Measurements from ENCODE around the gene WDFY4.

WDFY4 gene

GRCh38 chr10:48779077-48779476, 94.4 kb downstream of the WDFY4 start:
- no peak overlapping the region for H3K23ac ChIP-seq (ENCODE audit: low read length in 2 of 2)
- no peak overlapping the region for H3K4ac ChIP-seq (ENCODE audit: low read depth in 1 of 2, low read length in 2 of 2)
- H3K9ac ChIP-seq (ENCODE audit: low read length), result no peak overlapping the region
- H4K91ac ChIP-seq (ENCODE audit: low read length), result no peak overlapping the region
- no peak overlapping the region for H4K8ac ChIP-seq (ENCODE audit: low read length)
- no peak overlapping the region for H3K4me2 ChIP-seq (ENCODE audit: low read length, poor library complexity, severe bottlenecking)
- no peak overlapping the region for H2BK12ac ChIP-seq (ENCODE audit: low read length in 2 of 2)
- no peak for DNase-seq
- no peaks in the 10 kb centered on the region for H3K36me3 ChIP-seq (ENCODE audit: control insufficient read depth in 1 of 2, insufficient read depth in 2 of 2, low read depth in 1 of 2, low read length in 2 of 2)
- H2BK120ac ChIP-seq (ENCODE audit: low read depth, low read length), result no peak overlapping the region
- H3K27ac ChIP-seq (ENCODE audit: low read length, poor library complexity, severe bottlenecking), result no peak overlapping the region
- no peaks in the 10 kb centered on the region for H3K9me3 ChIP-seq (ENCODE audit: control insufficient read depth, low read length)
- H3K4me3 ChIP-seq (ENCODE audit: insufficient read depth in 1 of 2, low read depth in 1 of 2, low read length in 2 of 2), result no peak overlapping the region
- no peaks in the 10 kb centered on the region for H3K79me1 ChIP-seq (replicated peaks; ENCODE audit: low read length, poor library complexity, severe bottlenecking)
- peaks cover 4 to 38% of the 10 kb centered on the region in 2 experiments for H3K27me3 ChIP-seq (ENCODE audit: control insufficient read depth in 1 of 2, insufficient read depth in 1 of 2, low read length in 2 of 2)
- H3K18ac ChIP-seq (ENCODE audit: low read depth in 1 of 2, low read length in 2 of 2), result no peak overlapping the region
- H2AFZ ChIP-seq (ENCODE audit: low read depth, low read length), result no peak overlapping the region
- H2BK15ac ChIP-seq (ENCODE audit: low read depth, poor library complexity, severe bottlenecking), result no peak overlapping the region
- WGBS, result 80% methylated on average over 5 of the region's 5 CpGs
- no peak overlapping the region for H3K14ac ChIP-seq (ENCODE audit: low read length in 2 of 2)
- no peak overlapping the region for H2BK5ac ChIP-seq (ENCODE audit: low read depth, low read length, poor library complexity, severe bottlenecking)
- H3K4me1 ChIP-seq (ENCODE audit: control insufficient read depth, insufficient read depth, low read depth, low read length), result no peaks in the 10 kb centered on the region
- H2AK5ac ChIP-seq (ENCODE audit: low read length, severe bottlenecking), result no peak overlapping the region

DNA sequence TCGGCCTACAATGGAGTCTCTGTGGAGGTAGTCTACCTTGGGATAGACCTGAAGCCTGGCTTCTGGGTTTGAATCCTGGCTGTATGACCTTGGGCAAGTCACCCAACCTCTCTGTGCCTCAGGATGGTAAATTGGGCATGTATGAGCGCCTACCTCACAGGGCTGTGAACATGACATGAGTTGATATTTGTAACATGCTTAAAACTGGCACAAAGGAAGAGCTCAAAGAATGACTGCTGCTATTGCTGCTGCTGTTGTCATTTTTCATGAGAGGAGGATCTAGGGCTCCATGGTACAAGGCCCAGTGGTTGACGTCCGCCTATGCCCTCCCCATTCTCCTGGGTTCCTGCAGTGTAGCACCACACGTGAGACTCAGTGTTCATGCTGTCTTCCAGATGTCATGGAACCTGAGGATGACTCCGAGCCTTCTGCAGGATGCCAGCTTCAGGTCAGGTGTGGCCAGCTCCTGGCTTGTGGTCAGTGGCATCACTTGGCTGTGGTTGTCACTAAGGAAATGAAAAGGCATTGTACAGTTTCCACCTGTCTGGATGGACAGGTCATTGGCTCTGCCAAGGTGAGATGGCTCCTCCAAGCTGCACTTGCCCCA, 95.0 kb downstream of the WDFY4 start:
- Histone ChIP-seq H3K23ac (ENCODE audit: low read length in 2 of 2) (no peak overlapping the region), H3K4me1 (ENCODE audit: control insufficient read depth, insufficient read depth, low read depth, low read length) (no peaks in the 10 kb centered on the region), H3K4me3 (ENCODE audit: insufficient read depth in 1 of 2, low read depth in 1 of 2, low read length in 2 of 2) (no peak overlapping the region), H2BK12ac (ENCODE audit: low read length in 2 of 2) (no peak overlapping the region), H3K4ac (ENCODE audit: low read depth in 1 of 2, low read length in 2 of 2) (no peak overlapping the region), H3K18ac (ENCODE audit: low read depth in 1 of 2, low read length in 2 of 2) (no peak overlapping the region), H3K36me3 (ENCODE audit: control insufficient read depth in 1 of 2, insufficient read depth in 2 of 2, low read depth in 1 of 2, low read length in 2 of 2) (no peaks in the 10 kb centered on the region), H4K8ac (ENCODE audit: low read length) (no peak overlapping the region), H2BK120ac (ENCODE audit: low read depth, low read length) (no peak overlapping the region), H3K9ac (ENCODE audit: low read length) (no peak overlapping the region), H3K9me3 (ENCODE audit: control insufficient read depth, low read length) (no peaks in the 10 kb centered on the region), H2AFZ (ENCODE audit: low read depth, low read length) (no peak overlapping the region), H3K27me3 (ENCODE audit: control insufficient read depth in 1 of 2, insufficient read depth in 1 of 2, low read length in 2 of 2) (peaks cover 4 to 38% of the 10 kb centered on the region in 2 experiments), H2AK5ac (ENCODE audit: low read length, severe bottlenecking) (no peak overlapping the region), H4K91ac (ENCODE audit: low read length) (no peak overlapping the region), H3K4me2 (ENCODE audit: low read length, poor library complexity, severe bottlenecking) (no peak overlapping the region), H3K79me1 (replicated peaks; ENCODE audit: low read length, poor library complexity, severe bottlenecking) (no peaks in the 10 kb centered on the region), H2BK15ac (ENCODE audit: low read depth, poor library complexity, severe bottlenecking) (no peak overlapping the region), H3K27ac (ENCODE audit: low read length, poor library complexity, severe bottlenecking) (no peak overlapping the region), H2BK5ac (ENCODE audit: low read depth, low read length, poor library complexity, severe bottlenecking) (no peak overlapping the region), H3K14ac (ENCODE audit: low read length in 2 of 2) (peak overlapping the region in 1 of 2 experiments; percentile 6)
- WGBS, result 79% methylated on average over 6 of the region's 6 CpGs
- DNase-seq, result no peak

DNA sequence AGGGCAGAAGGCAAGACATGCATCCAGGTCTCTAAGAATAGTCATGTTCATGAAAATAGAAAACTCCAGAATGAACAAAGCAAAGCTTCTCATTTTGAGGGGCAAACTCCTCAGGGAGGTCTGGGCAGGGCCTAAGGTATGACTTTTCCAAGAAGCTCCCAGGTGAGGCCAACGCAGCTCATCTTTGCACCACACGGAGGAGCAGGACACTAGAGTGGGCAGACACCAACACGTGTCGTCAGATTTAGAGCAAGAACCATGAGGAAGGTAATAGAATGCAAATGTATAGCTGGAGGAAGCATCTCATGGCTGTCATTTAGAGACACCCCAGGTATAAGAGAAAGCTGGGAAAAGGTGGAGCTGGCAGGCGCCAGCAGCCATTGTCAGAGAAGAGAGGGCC, 95.7 kb downstream of the WDFY4 start:
- Histone ChIP-seq H2BK12ac (ENCODE audit: low read length in 2 of 2) (no peak overlapping the region), H3K4me2 (ENCODE audit: low read length, poor library complexity, severe bottlenecking) (no peak overlapping the region), H3K9me3 (ENCODE audit: control insufficient read depth, low read length) (no peaks in the 10 kb centered on the region), H4K91ac (ENCODE audit: low read length) (no peak overlapping the region), H3K9ac (ENCODE audit: low read length) (no peak overlapping the region), H3K14ac (ENCODE audit: low read length in 2 of 2) (no peak overlapping the region), H3K79me1 (replicated peaks; ENCODE audit: low read length, poor library complexity, severe bottlenecking) (no peaks in the 10 kb centered on the region), H3K4me3 (ENCODE audit: insufficient read depth in 1 of 2, low read depth in 1 of 2, low read length in 2 of 2) (no peak overlapping the region), H3K27me3 (ENCODE audit: control insufficient read depth in 1 of 2, insufficient read depth in 1 of 2, low read length in 2 of 2) (peaks cover 4 to 37% of the 10 kb centered on the region in 2 experiments), H2BK15ac (ENCODE audit: low read depth, poor library complexity, severe bottlenecking) (no peak overlapping the region), H3K36me3 (ENCODE audit: control insufficient read depth in 1 of 2, insufficient read depth in 2 of 2, low read depth in 1 of 2, low read length in 2 of 2) (no peaks in the 10 kb centered on the region), H4K8ac (ENCODE audit: low read length) (no peak overlapping the region), H3K23ac (ENCODE audit: low read length in 2 of 2) (no peak overlapping the region), H3K27ac (ENCODE audit: low read length, poor library complexity, severe bottlenecking) (no peak overlapping the region), H3K18ac (ENCODE audit: low read depth in 1 of 2, low read length in 2 of 2) (no peak overlapping the region), H2AFZ (ENCODE audit: low read depth, low read length) (no peak overlapping the region), H3K4me1 (ENCODE audit: control insufficient read depth, insufficient read depth, low read depth, low read length) (no peaks in the 10 kb centered on the region), H2BK5ac (ENCODE audit: low read depth, low read length, poor library complexity, severe bottlenecking) (no peak overlapping the region), H2AK5ac (ENCODE audit: low read length, severe bottlenecking) (no peak overlapping the region), H3K4ac (ENCODE audit: low read depth in 1 of 2, low read length in 2 of 2) (no peak overlapping the region), H2BK120ac (ENCODE audit: low read depth, low read length) (no peak overlapping the region)
- no peak for DNase-seq
- WGBS, result 84% methylated on average over 5 of the region's 5 CpGs

GRCh38 chr10:48782386-48782785, 97.7 kb downstream of the WDFY4 start:
- Histone ChIP-seq H3K27ac (ENCODE audit: low read length, poor library complexity, severe bottlenecking) (no peak overlapping the region), H3K4ac (ENCODE audit: low read depth in 1 of 2, low read length in 2 of 2) (no peak overlapping the region), H4K91ac (ENCODE audit: low read length) (no peak overlapping the region), H3K79me1 (replicated peaks; ENCODE audit: low read length, poor library complexity, severe bottlenecking) (no peaks in the 10 kb centered on the region), H2BK5ac (ENCODE audit: low read depth, low read length, poor library complexity, severe bottlenecking) (no peak overlapping the region), H3K14ac (ENCODE audit: low read length in 2 of 2) (no peak overlapping the region), H3K9me3 (ENCODE audit: control insufficient read depth, low read length) (no peaks in the 10 kb centered on the region), H3K4me3 (ENCODE audit: insufficient read depth in 1 of 2, low read depth in 1 of 2, low read length in 2 of 2) (no peak overlapping the region), H3K23ac (ENCODE audit: low read length in 2 of 2) (no peak overlapping the region), H2BK120ac (ENCODE audit: low read depth, low read length) (no peak overlapping the region), H3K4me2 (ENCODE audit: low read length, poor library complexity, severe bottlenecking) (no peak overlapping the region), H2AFZ (ENCODE audit: low read depth, low read length) (no peak overlapping the region), H3K18ac (ENCODE audit: low read depth in 1 of 2, low read length in 2 of 2) (no peak overlapping the region), H3K4me1 (ENCODE audit: control insufficient read depth, insufficient read depth, low read depth, low read length) (no peaks in the 10 kb centered on the region), H2AK5ac (ENCODE audit: low read length, severe bottlenecking) (no peak overlapping the region), H3K9ac (ENCODE audit: low read length) (no peak overlapping the region), H2BK12ac (ENCODE audit: low read length in 2 of 2) (no peak overlapping the region), H3K36me3 (ENCODE audit: control insufficient read depth in 1 of 2, insufficient read depth in 2 of 2, low read depth in 1 of 2, low read length in 2 of 2) (no peaks in the 10 kb centered on the region), H4K8ac (ENCODE audit: low read length) (peak overlapping the region; percentile 4), H2BK15ac (ENCODE audit: low read depth, poor library complexity, severe bottlenecking) (no peak overlapping the region), H3K27me3 (ENCODE audit: control insufficient read depth in 1 of 2, insufficient read depth in 1 of 2, low read length in 2 of 2) (peaks cover 4 to 19% of the 10 kb centered on the region in 2 experiments)
- 83% methylated on average over 2 of the region's 2 CpGs for WGBS
- DNase-seq, result no peak
